Hepatocyte (in vitro differentiated cells): Measurements from ENCODE around the gene NRG3.

Source experiments
- CTCF ChIP-seq: fragments of 200-600 bp; sonication (generic); IDR thresholded peaks from 2 replicates; pipeline ENCODE4 v1.5.1; 2016; ENCODE audit warnings: antibody characterized with exemption, mild to moderate bottlenecking; ENCODE audit not compliant: poor library complexity
- EZH2 ChIP-seq: fragments of 200-600 bp; sonication (generic); IDR thresholded peaks from 2 replicates; pipeline ENCODE4 v1.6.1; 2016; ENCODE audit warnings: antibody characterized with exemption, mild to moderate bottlenecking, borderline replicate concordance

- TF ChIP-seq CTCF (no peak), EZH2 (no peak)
Observed at GRCh38 chr10:82453678-82454293, 578.8 kb downstream of the NRG3 start.
